Measurements from ENCODE around the gene CNTNAP5. TPM values are rescaled to one million over a fixed set of nuclear protein-coding genes. Genes with fewer than 3 reads are reported as not detected.

Gene CNTNAP5
- total RNA-seq, 4 donors from 2014 or later, result not detected

DNA sequence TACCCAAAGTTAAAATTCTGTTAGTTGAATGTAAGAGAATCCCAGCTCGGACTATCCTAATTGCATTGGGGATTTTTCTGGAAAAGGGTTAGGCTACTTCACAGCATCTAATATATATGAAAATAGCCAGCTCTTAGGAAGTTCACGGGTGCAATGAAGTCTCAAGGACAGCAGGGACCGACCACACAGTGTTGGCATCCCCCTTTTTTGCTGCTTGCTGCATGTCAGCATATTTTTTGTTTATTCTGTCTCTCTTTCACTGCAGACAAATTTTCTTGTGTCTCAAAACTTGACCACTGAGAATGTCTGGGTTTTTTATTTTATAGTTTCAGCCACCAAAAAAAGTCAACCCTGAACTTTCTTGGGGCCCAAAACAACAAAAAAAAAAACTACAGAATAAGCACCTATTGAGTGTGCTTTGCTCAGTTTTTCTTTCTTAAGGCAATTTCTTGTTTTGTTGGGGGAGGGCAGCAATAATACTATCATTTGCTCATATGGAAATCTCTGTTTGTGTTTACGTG is 535.6 kb downstream of the CNTNAP5 start:
- Histone ChIP-seq H3K4me3 (no peak overlapping the region), H3K4me1 (no peaks in the 10 kb centered on the region), H3K27me3 (no peaks in the 10 kb centered on the region), H3K27ac (no peak overlapping the region), H3K9me3 (peaks cover 3% of the 10 kb centered on the region), H3K36me3 (no peaks in the 10 kb centered on the region)
- TF ChIP-seq POLR2AphosphoS5 (IDR thresholded peaks at IDR 0.05) (no peak), EP300 (IDR thresholded peaks at IDR 0.05) (no peak), POLR2A (IDR thresholded peaks at IDR 0.05) (no peak)
- TF ChIP-seq, protein P1, sequence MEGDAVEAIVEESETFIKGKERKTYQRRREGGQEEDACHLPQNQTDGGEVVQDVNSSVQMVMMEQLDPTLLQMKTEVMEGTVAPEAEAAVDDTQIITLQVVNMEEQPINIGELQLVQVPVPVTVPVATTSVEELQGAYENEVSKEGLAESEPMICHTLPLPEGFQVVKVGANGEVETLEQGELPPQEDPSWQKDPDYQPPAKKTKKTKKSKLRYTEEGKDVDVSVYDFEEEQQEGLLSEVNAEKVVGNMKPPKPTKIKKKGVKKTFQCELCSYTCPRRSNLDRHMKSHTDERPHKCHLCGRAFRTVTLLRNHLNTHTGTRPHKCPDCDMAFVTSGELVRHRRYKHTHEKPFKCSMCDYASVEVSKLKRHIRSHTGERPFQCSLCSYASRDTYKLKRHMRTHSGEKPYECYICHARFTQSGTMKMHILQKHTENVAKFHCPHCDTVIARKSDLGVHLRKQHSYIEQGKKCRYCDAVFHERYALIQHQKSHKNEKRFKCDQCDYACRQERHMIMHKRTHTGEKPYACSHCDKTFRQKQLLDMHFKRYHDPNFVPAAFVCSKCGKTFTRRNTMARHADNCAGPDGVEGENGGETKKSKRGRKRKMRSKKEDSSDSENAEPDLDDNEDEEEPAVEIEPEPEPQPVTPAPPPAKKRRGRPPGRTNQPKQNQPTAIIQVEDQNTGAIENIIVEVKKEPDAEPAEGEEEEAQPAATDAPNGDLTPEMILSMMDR (IDR thresholded peaks at IDR 0.05), result no peak
- no peak for DNase-seq (ENCODE audit: low spot score in 2 of 2)
- 60% methylated on average over 4 of the region's 4 CpGs for whole genome bisulfite sequencing

DNA sequence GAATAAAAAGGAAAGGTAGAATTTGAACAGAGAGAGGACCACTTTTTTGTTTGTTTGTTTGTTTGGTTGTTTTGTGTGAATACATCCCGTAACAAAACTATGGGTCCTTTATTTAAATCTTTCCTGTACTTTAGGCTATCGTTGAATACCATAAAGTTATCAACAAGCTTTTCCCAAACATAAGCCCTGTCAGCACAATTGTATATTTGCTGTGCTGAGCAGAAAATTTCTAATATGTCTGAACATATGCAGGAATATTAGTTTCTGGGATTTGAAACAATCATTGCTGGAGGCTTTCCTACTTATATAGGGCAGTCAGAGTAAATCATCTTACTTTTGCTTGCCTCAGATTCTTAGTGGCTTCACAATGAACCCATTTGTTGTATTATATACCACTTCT is 536.4 kb downstream of the CNTNAP5 start:
- Histone ChIP-seq H3K9me3 (peaks cover 3% of the 10 kb centered on the region), H3K27me3 (no peaks in the 10 kb centered on the region), H3K27ac (no peak overlapping the region), H3K36me3 (no peaks in the 10 kb centered on the region), H3K4me3 (no peak overlapping the region), H3K4me1 (no peaks in the 10 kb centered on the region)
- DNase-seq (ENCODE audit: low spot score in 2 of 2), result no peak
- no peak for TF ChIP-seq POLR2AphosphoS5 (IDR thresholded peaks at IDR 0.05)
- TF ChIP-seq POLR2A (IDR thresholded peaks at IDR 0.05), result no peak
- TF ChIP-seq EP300 (IDR thresholded peaks at IDR 0.05), result no peak
- TF ChIP-seq, protein P1 (IDR thresholded peaks at IDR 0.05), result no peak
- WGBS, result 82% methylated on average over 2 of the region's 2 CpGs

DNA sequence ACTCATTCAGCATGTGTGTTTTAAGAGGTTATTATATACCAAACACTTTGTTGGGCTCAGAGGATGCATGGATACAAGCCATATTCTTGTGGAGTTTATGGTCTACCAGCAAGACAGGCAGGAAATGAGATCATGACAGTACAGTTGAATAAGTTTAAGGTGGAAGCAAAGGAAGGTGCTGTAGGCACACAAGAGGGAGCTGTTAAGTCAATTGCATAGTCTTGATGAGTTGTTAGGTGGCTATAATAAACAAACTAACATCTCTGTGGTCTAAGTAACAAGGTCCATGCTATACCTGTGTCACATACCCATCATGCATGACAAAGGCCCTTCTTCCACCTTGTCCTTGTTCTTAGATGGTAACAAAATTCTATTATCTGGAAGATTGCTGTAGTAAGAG is 538.3 kb downstream of the CNTNAP5 start:
- H3K4me3 ChIP-seq, result no peak overlapping the region
- H3K27ac ChIP-seq, result no peak overlapping the region
- H3K27me3 ChIP-seq, result no peaks in the 10 kb centered on the region
- TF ChIP-seq POLR2A (IDR thresholded peaks at IDR 0.05), result no peak
- no peak for TF ChIP-seq POLR2AphosphoS5 (IDR thresholded peaks at IDR 0.05)
- TF ChIP-seq, protein P1 (IDR thresholded peaks at IDR 0.05), result no peak
- TF ChIP-seq EP300 (IDR thresholded peaks at IDR 0.05), result no peak
- DNase-seq (ENCODE audit: low spot score in 2 of 2), result no peak
- no peaks in the 10 kb centered on the region for H3K36me3 ChIP-seq
- no peaks in the 10 kb centered on the region for H3K4me1 ChIP-seq
- H3K9me3 ChIP-seq, result peaks cover 3% of the 10 kb centered on the region

DNA sequence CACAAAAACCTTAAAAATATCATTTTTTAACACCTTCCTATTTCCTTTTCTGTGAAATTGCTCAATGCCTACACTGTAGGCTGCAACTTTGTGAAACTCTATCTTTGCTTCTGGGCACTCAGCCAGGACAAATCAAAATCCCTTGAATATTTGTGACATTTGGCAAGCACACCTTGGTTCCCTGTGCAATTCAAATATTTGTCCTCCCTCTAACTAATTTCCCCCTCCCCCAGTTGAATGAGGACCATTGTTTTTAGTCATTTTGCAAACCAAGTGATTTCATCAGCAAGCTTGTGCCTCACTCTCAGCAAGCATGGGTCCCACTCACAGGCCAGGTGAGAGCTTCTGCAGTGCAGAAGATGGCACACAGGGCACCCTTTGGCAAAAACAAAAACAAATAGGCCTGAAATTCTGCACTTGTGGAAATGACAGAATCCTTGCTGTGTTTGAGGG is 541.5 kb downstream of the CNTNAP5 start:
- Histone ChIP-seq H3K27ac (no peak overlapping the region), H3K36me3 (no peaks in the 10 kb centered on the region), H3K9me3 (peaks cover 3% of the 10 kb centered on the region), H3K27me3 (no peaks in the 10 kb centered on the region), H3K4me3 (no peak overlapping the region), H3K4me1 (no peaks in the 10 kb centered on the region)
- DNase-seq (ENCODE audit: low spot score in 2 of 2), result no peak
- no peak for TF ChIP-seq POLR2AphosphoS5 (IDR thresholded peaks at IDR 0.05)
- TF ChIP-seq, protein P1 (IDR thresholded peaks at IDR 0.05), result no peak
- no peak for TF ChIP-seq EP300 (IDR thresholded peaks at IDR 0.05)
- no peak for TF ChIP-seq POLR2A (IDR thresholded peaks at IDR 0.05)

DNA sequence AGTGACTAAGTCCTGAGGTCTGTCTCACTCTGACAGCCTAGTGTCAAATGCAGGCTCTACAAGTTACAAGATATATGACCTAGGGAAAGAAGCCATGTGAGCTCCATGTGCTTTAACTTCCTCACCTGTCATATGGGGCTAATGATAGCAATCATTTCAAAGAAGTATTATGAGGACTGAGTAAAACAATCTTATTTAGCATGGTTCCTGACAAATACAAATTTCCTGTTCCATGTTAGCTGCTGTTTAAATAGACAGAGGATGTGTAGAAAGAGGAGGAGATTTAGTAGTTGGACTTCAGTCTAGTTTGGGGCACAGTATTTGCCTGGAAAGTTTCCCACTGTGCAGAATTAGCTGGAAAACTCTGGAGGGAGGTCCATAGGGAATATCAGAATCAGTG is 545.8 kb downstream of the CNTNAP5 start:
- no peaks in the 10 kb centered on the region for H3K27me3 ChIP-seq
- H3K36me3 ChIP-seq, result no peaks in the 10 kb centered on the region
- H3K4me1 ChIP-seq, result no peaks in the 10 kb centered on the region
- no peak overlapping the region for H3K4me3 ChIP-seq
- TF ChIP-seq, protein P1 (IDR thresholded peaks at IDR 0.05), result no peak
- TF ChIP-seq POLR2A (IDR thresholded peaks at IDR 0.05) (no peak), POLR2AphosphoS5 (IDR thresholded peaks at IDR 0.05) (no peak), EP300 (IDR thresholded peaks at IDR 0.05) (no peak)
- no peak for DNase-seq (ENCODE audit: low spot score in 2 of 2)
- no peaks in the 10 kb centered on the region for H3K9me3 ChIP-seq
- no peak overlapping the region for H3K27ac ChIP-seq
